ENCODE results near the gene SUN1. TPM values are rescaled to one million over a fixed set of nuclear protein-coding genes. Genes with fewer than 3 reads are reported as not detected.
"Not testable (repeated sequence)": the region's sequence is repeated elsewhere in the genome, so short reads cannot be mapped to it uniquely, and the experiment has no call there.

Gene SUN1
- total and polyA plus RNA-seq, 3 experiments from 2014 or later = 29.8 to 65.8 (median 59.8) TPM

- H3K27me3 Mint-ChIP-seq; POLR2A ChIA-PET; H3K4me3 Mint-ChIP-seq; CTCF ChIA-PET; H3K4me3 ChIP-seq (ENCODE audit: low read length); H3K9me3 Mint-ChIP-seq; H3K4me1 ChIP-seq (ENCODE audit: insufficient read depth, low read length); DNase-seq; H3K27ac ChIP-seq (ENCODE audit: low read depth, low read length); H3K4me1 Mint-ChIP-seq; H3K27me3 ChIP-seq (ENCODE audit: insufficient read depth, low read length, poor library complexity, severe bottlenecking); H3K9me3 ChIP-seq (ENCODE audit: low read length); H3K27ac Mint-ChIP-seq: not testable (repeated sequence)
- peaks cover 28% of the 10 kb centered on the region for H3K36me3 ChIP-seq (ENCODE audit: insufficient read depth, low read length)
- H3K36me3 Mint-ChIP-seq = peaks cover 6 to 74% (median 22%) of the 10 kb centered on the region in 3 donors
Measured at GRCh38 chr7:847728-848127, 15.5 kb downstream of the SUN1 start.

- Histone ChIP-seq H3K27me3 (ENCODE audit: insufficient read depth, low read length, poor library complexity, severe bottlenecking) (no peaks in the 10 kb centered on the region), H3K9me3 (ENCODE audit: low read length) (no peaks in the 10 kb centered on the region), H3K4me3 (ENCODE audit: low read length) (no peak overlapping the region), H3K4me1 (ENCODE audit: insufficient read depth, low read length) (no peaks in the 10 kb centered on the region), H3K36me3 (ENCODE audit: insufficient read depth, low read length) (peaks cover 28% of the 10 kb centered on the region), H3K27ac (ENCODE audit: low read depth, low read length) (no peak overlapping the region)
- Mint-ChIP-seq H3K4me1 (no peaks in the 10 kb centered on the region), H3K27me3 (no peaks in the 10 kb centered on the region), H3K9me3 (no peaks in the 10 kb centered on the region), H3K36me3 (peaks cover 9 to 74% (median 16%) of the 10 kb centered on the region in 3 donors), H3K4me3 (no peak overlapping the region), H3K27ac (no peak overlapping the region)
- CTCF ChIA-PET = no interaction called here
- no peak for DNase-seq
- POLR2A ChIA-PET = no interaction called here
Measured at GRCh38 chr7:849145-849544, 16.9 kb downstream of the SUN1 start.

GRCh38 chr7:849781-850180, 17.5 kb downstream of the SUN1 start:
- CTCF ChIA-PET = no interaction called here
- H3K27ac ChIP-seq (ENCODE audit: low read depth, low read length) = no peak overlapping the region

GRCh38 chr7:851204-851603, 18.9 kb downstream of the SUN1 start:
- no peak for DNase-seq
- Mint-ChIP-seq H3K36me3 (peaks cover 3 to 74% (median 15%) of the 10 kb centered on the region in 3 donors), H3K9me3 (no peaks in the 10 kb centered on the region), H3K27ac (no peak overlapping the region), H3K4me3 (no peak overlapping the region), H3K27me3 (no peaks in the 10 kb centered on the region), H3K4me1 (no peaks in the 10 kb centered on the region)
- Histone ChIP-seq H3K4me3 (ENCODE audit: low read length) (no peak overlapping the region), H3K27me3 (ENCODE audit: insufficient read depth, low read length, poor library complexity, severe bottlenecking) (no peaks in the 10 kb centered on the region), H3K27ac (ENCODE audit: low read depth, low read length) (no peak overlapping the region), H3K36me3 (ENCODE audit: insufficient read depth, low read length) (peaks cover 21% of the 10 kb centered on the region), H3K4me1 (ENCODE audit: insufficient read depth, low read length) (no peaks in the 10 kb centered on the region), H3K9me3 (ENCODE audit: low read length) (no peaks in the 10 kb centered on the region)
- ChIA-PET CTCF (interaction anchor here (1.3 kb wide), 1 partner anchor 24 kb away, joined by 3 read pairs; no protein-coding TSS in a partner anchor), POLR2A (no interaction called here)

More at GRCh38 chr7:849781-850180, 17.5 kb downstream of the SUN1 start:
- H3K4me3 Mint-ChIP-seq = no peak overlapping the region
- H3K9me3 Mint-ChIP-seq = no peaks in the 10 kb centered on the region
- H3K9me3 ChIP-seq (ENCODE audit: low read length) = no peaks in the 10 kb centered on the region
- no peaks in the 10 kb centered on the region for H3K27me3 ChIP-seq (ENCODE audit: insufficient read depth, low read length, poor library complexity, severe bottlenecking)
- H3K27me3 Mint-ChIP-seq = no peaks in the 10 kb centered on the region
- peaks cover 24% of the 10 kb centered on the region for H3K36me3 ChIP-seq (ENCODE audit: insufficient read depth, low read length)
- no peaks in the 10 kb centered on the region for H3K4me1 Mint-ChIP-seq
- DNase-seq = no peak
- H3K4me1 ChIP-seq (ENCODE audit: insufficient read depth, low read length) = no peaks in the 10 kb centered on the region
- H3K27ac Mint-ChIP-seq = no peak overlapping the region
- no peak overlapping the region for H3K4me3 ChIP-seq (ENCODE audit: low read length)
- peaks cover 9 to 75% (median 16%) of the 10 kb centered on the region in 3 donors for H3K36me3 Mint-ChIP-seq
- POLR2A ChIA-PET = no interaction called here

- Histone ChIP-seq H3K36me3 (ENCODE audit: insufficient read depth, low read length) (peaks cover 25% of the 10 kb centered on the region), H3K4me3 (ENCODE audit: low read length) (no peak overlapping the region), H3K27ac (ENCODE audit: low read depth, low read length) (no peak overlapping the region), H3K9me3 (ENCODE audit: low read length) (no peaks in the 10 kb centered on the region), H3K4me1 (ENCODE audit: insufficient read depth, low read length) (no peaks in the 10 kb centered on the region), H3K27me3 (ENCODE audit: insufficient read depth, low read length, poor library complexity, severe bottlenecking) (no peaks in the 10 kb centered on the region)
- CTCF ChIA-PET = interaction anchor here (0.9 kb wide), 1 partner anchor 532 kb away, joined by 3 read pairs; no protein-coding TSS in a partner anchor
- H3K4me1 Mint-ChIP-seq = no peaks in the 10 kb centered on the region
- POLR2A ChIA-PET = no interaction called here
- H3K4me3 Mint-ChIP-seq = no peak overlapping the region
- H3K27ac Mint-ChIP-seq = no peak overlapping the region
- peaks cover 6 to 87% (median 16%) of the 10 kb centered on the region in 3 donors for H3K36me3 Mint-ChIP-seq
- H3K27me3 Mint-ChIP-seq = no peaks in the 10 kb centered on the region
- DNase-seq = no peak
- no peaks in the 10 kb centered on the region for H3K9me3 Mint-ChIP-seq
Measured at GRCh38 chr7:853366-854117, 21.3 kb downstream of the SUN1 start.

- no peak overlapping the region for H3K4me3 Mint-ChIP-seq
- Histone ChIP-seq H3K4me3 (ENCODE audit: low read length) (no peak overlapping the region), H3K9me3 (ENCODE audit: low read length) (no peaks in the 10 kb centered on the region), H3K27ac (ENCODE audit: low read depth, low read length) (no peak overlapping the region), H3K36me3 (ENCODE audit: insufficient read depth, low read length) (peaks cover 26% of the 10 kb centered on the region), H3K27me3 (ENCODE audit: insufficient read depth, low read length, poor library complexity, severe bottlenecking) (no peaks in the 10 kb centered on the region), H3K4me1 (ENCODE audit: insufficient read depth, low read length) (no peaks in the 10 kb centered on the region)
- H3K27ac Mint-ChIP-seq = no peak overlapping the region
- POLR2A ChIA-PET = no interaction called here
- no peak for DNase-seq
- H3K36me3 Mint-ChIP-seq = peaks cover 8 to 86% (median 17%) of the 10 kb centered on the region in 3 donors
- CTCF ChIA-PET = interaction anchor here (0.9 kb wide), 1 partner anchor 532 kb away, joined by 3 read pairs; no protein-coding TSS in a partner anchor
- no peaks in the 10 kb centered on the region for H3K27me3 Mint-ChIP-seq
- no peaks in the 10 kb centered on the region for H3K4me1 Mint-ChIP-seq
- no peaks in the 10 kb centered on the region for H3K9me3 Mint-ChIP-seq
Measured at GRCh38 chr7:854118-854775, 22.0 kb downstream of the SUN1 start.

- CTCF ChIA-PET = no interaction called here
- Histone ChIP-seq H3K27me3 (ENCODE audit: insufficient read depth, low read length, poor library complexity, severe bottlenecking) (no peaks in the 10 kb centered on the region), H3K36me3 (ENCODE audit: insufficient read depth, low read length) (peaks cover 33% of the 10 kb centered on the region), H3K27ac (ENCODE audit: low read depth, low read length) (no peak overlapping the region), H3K4me3 (ENCODE audit: low read length) (no peak overlapping the region), H3K9me3 (ENCODE audit: low read length) (no peaks in the 10 kb centered on the region), H3K4me1 (ENCODE audit: insufficient read depth, low read length) (no peaks in the 10 kb centered on the region)
- no peaks in the 10 kb centered on the region for H3K9me3 Mint-ChIP-seq
- peaks cover 8 to 90% (median 22%) of the 10 kb centered on the region in 3 donors for H3K36me3 Mint-ChIP-seq
- no peaks in the 10 kb centered on the region for H3K27me3 Mint-ChIP-seq
- H3K4me1 Mint-ChIP-seq = no peaks in the 10 kb centered on the region
- no peak overlapping the region for H3K4me3 Mint-ChIP-seq
- POLR2A ChIA-PET = no interaction called here
- H3K27ac Mint-ChIP-seq = no peak overlapping the region
- DNase-seq = no peak
Measured at GRCh38 chr7:855686-856369, 23.6 kb downstream of the SUN1 start.

Data from CD8-positive, alpha-beta memory T cell (primary cell).